ENCODE measurements around the gene PPP6R3.

DNA sequence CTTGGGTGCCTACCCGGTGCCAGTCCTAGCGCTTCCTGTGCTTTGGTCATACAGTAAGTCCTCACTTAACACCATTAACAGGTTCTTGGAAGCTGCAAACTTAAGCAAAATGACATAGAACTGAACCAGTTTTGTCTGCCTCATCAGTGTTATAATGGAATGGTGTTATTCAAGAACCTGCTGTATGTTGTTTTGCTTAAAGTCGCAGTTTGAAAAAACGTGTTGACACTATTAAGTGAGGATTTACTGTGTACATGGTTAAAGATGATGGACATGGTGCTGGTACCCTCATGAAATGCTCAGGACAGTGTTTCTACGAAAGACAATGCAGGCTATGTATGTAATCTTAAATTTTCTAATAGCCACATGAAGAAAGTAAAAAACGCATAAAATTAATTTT lies 41.3 kb downstream of the PPP6R3 start:
- TF ChIP-seq, protein P1, sequence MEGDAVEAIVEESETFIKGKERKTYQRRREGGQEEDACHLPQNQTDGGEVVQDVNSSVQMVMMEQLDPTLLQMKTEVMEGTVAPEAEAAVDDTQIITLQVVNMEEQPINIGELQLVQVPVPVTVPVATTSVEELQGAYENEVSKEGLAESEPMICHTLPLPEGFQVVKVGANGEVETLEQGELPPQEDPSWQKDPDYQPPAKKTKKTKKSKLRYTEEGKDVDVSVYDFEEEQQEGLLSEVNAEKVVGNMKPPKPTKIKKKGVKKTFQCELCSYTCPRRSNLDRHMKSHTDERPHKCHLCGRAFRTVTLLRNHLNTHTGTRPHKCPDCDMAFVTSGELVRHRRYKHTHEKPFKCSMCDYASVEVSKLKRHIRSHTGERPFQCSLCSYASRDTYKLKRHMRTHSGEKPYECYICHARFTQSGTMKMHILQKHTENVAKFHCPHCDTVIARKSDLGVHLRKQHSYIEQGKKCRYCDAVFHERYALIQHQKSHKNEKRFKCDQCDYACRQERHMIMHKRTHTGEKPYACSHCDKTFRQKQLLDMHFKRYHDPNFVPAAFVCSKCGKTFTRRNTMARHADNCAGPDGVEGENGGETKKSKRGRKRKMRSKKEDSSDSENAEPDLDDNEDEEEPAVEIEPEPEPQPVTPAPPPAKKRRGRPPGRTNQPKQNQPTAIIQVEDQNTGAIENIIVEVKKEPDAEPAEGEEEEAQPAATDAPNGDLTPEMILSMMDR (IDR thresholded peaks at IDR 0.05; ENCODE audit: control extremely low read depth in 1 of 3, insufficient read depth in 1 of 3, low read depth in 1 of 3, low read length in 3 of 3), result no peak
- TF ChIP-seq EP300 (IDR thresholded peaks at IDR 0.05; ENCODE audit: borderline replicate concordance in 1 of 2, low read depth in 2 of 2, low read length in 2 of 2), result no peak
- TF ChIP-seq, protein P2, sequence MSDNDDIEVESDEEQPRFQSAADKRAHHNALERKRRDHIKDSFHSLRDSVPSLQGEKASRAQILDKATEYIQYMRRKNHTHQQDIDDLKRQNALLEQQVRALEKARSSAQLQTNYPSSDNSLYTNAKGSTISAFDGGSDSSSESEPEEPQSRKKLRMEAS (IDR thresholded peaks at IDR 0.05), result no peak
- TF ChIP-seq RNF2 (IDR thresholded peaks at IDR 0.05; ENCODE audit: borderline replicate concordance, low read depth, low read length, missing control alignments, poor library complexity, severe bottlenecking), result no peak
- no peak for TF ChIP-seq GABPA (IDR thresholded peaks at IDR 0.05; ENCODE audit: borderline replicate concordance, insufficient read depth, low read length)
- TF ChIP-seq POLR2A (IDR thresholded peaks at IDR 0.05; ENCODE audit: control extremely low read depth in 1 of 2, low read depth in 2 of 2, low read length in 2 of 2), result no peak
- TF ChIP-seq YY1 (IDR thresholded peaks at IDR 0.05; ENCODE audit: low read depth, low read length), result no peak
- TF ChIP-seq ZNF274 (IDR thresholded peaks at IDR 0.05; ENCODE audit: borderline replicate concordance, extremely low read depth, low read length), result no peak
- no peak for TF ChIP-seq CBX8 (IDR thresholded peaks at IDR 0.05; ENCODE audit: borderline replicate concordance, low read depth, low read length)
